Hindlimb muscle (tissue), 1 donor: ENCODE data around the gene TBPL1. TPM values are rescaled to one million over a fixed set of nuclear protein-coding genes. Genes with fewer than 3 reads are reported as not detected.
"Not testable (repeated sequence)": the region's sequence is repeated elsewhere in the genome, so short reads cannot be mapped to it uniquely, and the experiment has no call there.

ENCODE experiments used
- DNase-seq: peaks from one replicate; pipeline ENCODE4 v3.0.0-alpha.2; 2013
- polyA plus RNA-seq: library from polyadenylated mRNA; unstranded; fragments of 120-200 nt; gene quantifications from one replicate; pipeline ENCODE4 v1.2.1, GENCODE V29; 2013; ENCODE audit not compliant: insufficient read length

The TBPL1 gene
- polyA plus RNA-seq, result 18.5 TPM

GRCh38 chr6:133952815-133953633, at the start of gene TBPL1:
Gene TBPL1, plus strand, starts transcription at chr6:133953224. Its CDS starts 26,902 bp downstream, at chr6:133980126.
- DNase-seq, result peak; percentile 98

- DNase-seq, result no peak
These were observed 49.2 kb upstream of the TBPL1 start for GRCh38 chr6:133903855-133904254.

GRCh38 chr6:133906050-133906449, 47.0 kb upstream of the TBPL1 start:
- DNase-seq, result no peak

- peak; percentile 85 for DNase-seq
These were observed 36.3 kb upstream of the TBPL1 start for GRCh38 chr6:133916650-133917151.

- no peak for DNase-seq
These were observed 35.2 kb upstream of the TBPL1 start for GRCh38 chr6:133917781-133918180.

- no peak for DNase-seq
These were observed 34.7 kb upstream of the TBPL1 start for GRCh38 chr6:133918208-133918930.

- no peak for DNase-seq
These were observed 33.7 kb upstream of the TBPL1 start for GRCh38 chr6:133919362-133919761.

- DNase-seq, result peak; percentile 70
These were observed 31.7 kb upstream of the TBPL1 start for GRCh38 chr6:133921249-133921859.

GRCh38 chr6:133923938-133924593, 29.0 kb upstream of the TBPL1 start:
- peak; percentile 72 for DNase-seq

- not testable (repeated sequence) for DNase-seq
These were observed 21.8 kb upstream of the TBPL1 start for GRCh38 chr6:133931221-133931620.

- DNase-seq, result not testable (repeated sequence)
These were observed 16.7 kb upstream of the TBPL1 start for GRCh38 chr6:133936352-133936751.

- DNase-seq, result no peak
These were observed 15.1 kb upstream of the TBPL1 start for GRCh38 chr6:133937909-133938308.

- no peak for DNase-seq
These were observed 14.5 kb upstream of the TBPL1 start for GRCh38 chr6:133938533-133938932.

GRCh38 chr6:133939778-133940667, 13.0 kb upstream of the TBPL1 start:
- DNase-seq, result no peak

- DNase-seq, result no peak
These were observed 7.9 kb upstream of the TBPL1 start for GRCh38 chr6:133945158-133945557.

GRCh38 chr6:133947302-133947900, 5.6 kb upstream of the TBPL1 start:
- DNase-seq, result no peak

- DNase-seq, result no peak
These were observed 4.6 kb upstream of the TBPL1 start for GRCh38 chr6:133948472-133948871.

GRCh38 chr6:133951227-133951626, 1.8 kb upstream of the TBPL1 start:
- DNase-seq, result no peak

- DNase-seq, result peak; percentile 79
These were observed 876 bp upstream of the TBPL1 start for GRCh38 chr6:133951881-133952814.
